PC-9 (cell line): ENCODE measurements around the gene GPC1. TPM values are rescaled to one million over a fixed set of nuclear protein-coding genes. Genes with fewer than 3 reads are reported as not detected.

Source experiments
- BruUV-seq: library from RNA; stranded (reverse); fragments of 400-500 nt; replicated peaks from 2 replicates; lab custom pipeline; 2021; lab: Mats Ljungman, UMichigan
- CTCF ChIA-PET: fragments of 300-600 bp; sonication (Branson Sonifier 250); formaldehyde crosslinking; loops from one replicate; lab custom pipeline; 2022; ENCODE audit warnings: antibody characterized with exemption; lab: Charles Lee
- POLR2A ChIA-PET: fragments of 300-600 bp; sonication (Branson Sonifier 250); formaldehyde crosslinking; loops from one replicate; lab custom pipeline; 2022; ENCODE audit warnings: antibody characterized with exemption; ENCODE audit not compliant: unreplicated experiment; lab: Charles Lee
- DNase-seq, 2 experiments: peaks; one replicate each; pipeline versions ENCODE4 v3.0.0 to v3.0.0-alpha.2; 2015 to 2022; ENCODE audit warnings: mixed read lengths in 1 of 2
- H2AFZ ChIP-seq: fragments of 200-600 bp; sonication (generic); 2 replicates; pipeline ENCODE4 v1.8.1; 2017; ENCODE audit warnings: antibody characterized with exemption
- H3F3A ChIP-seq: fragments of 200-600 bp; sonication (generic); 2 replicates; pipeline ENCODE4 v1.8.1; 2017; ENCODE audit warnings: antibody characterized with exemption, mild to moderate bottlenecking, low read depth; ENCODE audit not compliant: insufficient read depth
- H3K27ac ChIP-seq: fragments of 200-600 bp; sonication (generic); 2 replicates; pipeline ENCODE4 v1.6.1; 2016; ENCODE audit warnings: mixed run types
- H3K27me3 ChIP-seq: fragments of 200-600 bp; sonication (generic); 2 replicates; pipeline ENCODE4 v1.6.1; 2016; ENCODE audit warnings: low read depth, mixed run types; ENCODE audit not compliant: insufficient read depth
- H3K36me3 ChIP-seq: fragments of 200-600 bp; sonication (generic); 2 replicates; pipeline ENCODE4 v1.6.1; 2016; ENCODE audit warnings: low read depth, mixed run types
- H3K4me1 ChIP-seq: fragments of 200-600 bp; sonication (generic); replicated peaks from 2 replicates; pipeline ENCODE4 v1.6.1; 2016; ENCODE audit warnings: mixed run types; ENCODE audit not compliant: insufficient read depth
- H3K4me2 ChIP-seq: fragments of 200-600 bp; sonication (generic); 2 replicates; pipeline ENCODE4 v1.6.1; 2017; ENCODE audit warnings: mixed run types
- H3K4me3 ChIP-seq: fragments of 200-600 bp; sonication (generic); 2 replicates; pipeline ENCODE4 v1.6.1; 2016; ENCODE audit warnings: mixed run types
- H3K79me2 ChIP-seq: fragments of 200-600 bp; sonication (generic); 2 replicates; pipeline ENCODE4 v1.6.1; 2017; ENCODE audit warnings: low read depth, mixed run types
- H3K9me2 ChIP-seq: fragments of 200-600 bp; sonication (generic); 2 replicates; pipeline ENCODE4 v1.8.1; 2017; ENCODE audit warnings: mild to moderate bottlenecking; ENCODE audit not compliant: insufficient read depth
- H3K9me3 ChIP-seq: fragments of 200-600 bp; sonication (generic); 2 replicates; pipeline ENCODE4 v1.8.1; 2016; ENCODE audit warnings: low read depth; ENCODE audit not compliant: insufficient read depth
- H4K20me1 ChIP-seq: fragments of 200-600 bp; sonication (generic); 2 replicates; pipeline ENCODE4 v1.8.1; 2017; ENCODE audit not compliant: insufficient read depth
- EZH2 ChIP-seq: fragments of 200-600 bp; sonication (generic); IDR thresholded peaks from 2 replicates; pipeline ENCODE4 v1.8.0; 2017; ENCODE audit warnings: antibody characterized with exemption, low read depth
- intact Hi-C: fragments of 100-400 bp; cut with micrococcal nuclease; formaldehyde crosslinking; loops from one replicate; pipeline ENCODE4 v1.10.0; 2022; ENCODE audit not compliant: unreplicated experiment
- total RNA-seq: library from RNA; stranded (reverse); gene quantifications from 2 replicates; pipeline ENCODE4 v1.2.3, GENCODE V29; 2021
- TF ChIP-seq, protein P1 (sequence below): fragments of 200-600 bp; sonication (generic); conservative IDR thresholded peaks from 2 replicates; pipeline ENCODE4 v1.6.1; 2017; ENCODE audit warnings: mixed run types, antibody characterized with exemption, mild to moderate bottlenecking, moderate library complexity

The GPC1 gene
- total RNA-seq, 1 experiment from 2014 or later = 302 TPM

GRCh38 chr2:240469740-240470139, 34.3 kb downstream of the GPC1 start:
- Histone ChIP-seq H3K36me3 (0 out of 2 replicates have a peak, but pooled peaks cover 4% of the 10 kb centered on the region), H3K27ac (no peak overlapping the region), H3K9me3 (0 out of 2 replicates have a peak, but pooled peaks cover 13% of the 10 kb centered on the region), H3K27me3 (no peaks in the 10 kb centered on the region), H3F3A (peaks cover 34% of the 10 kb centered on the region), H4K20me1 (peaks cover 12% of the 10 kb centered on the region; the same call in 1 of the 2 replicates), H3K79me2 (no peaks in the 10 kb centered on the region), H2AFZ (no peak overlapping the region), H3K9me2 (no peaks in the 10 kb centered on the region), H3K4me1 (no peaks in the 10 kb centered on the region), H3K4me3 (no peak overlapping the region), H3K4me2 (no peak overlapping the region)
- TF ChIP-seq, protein P1, sequence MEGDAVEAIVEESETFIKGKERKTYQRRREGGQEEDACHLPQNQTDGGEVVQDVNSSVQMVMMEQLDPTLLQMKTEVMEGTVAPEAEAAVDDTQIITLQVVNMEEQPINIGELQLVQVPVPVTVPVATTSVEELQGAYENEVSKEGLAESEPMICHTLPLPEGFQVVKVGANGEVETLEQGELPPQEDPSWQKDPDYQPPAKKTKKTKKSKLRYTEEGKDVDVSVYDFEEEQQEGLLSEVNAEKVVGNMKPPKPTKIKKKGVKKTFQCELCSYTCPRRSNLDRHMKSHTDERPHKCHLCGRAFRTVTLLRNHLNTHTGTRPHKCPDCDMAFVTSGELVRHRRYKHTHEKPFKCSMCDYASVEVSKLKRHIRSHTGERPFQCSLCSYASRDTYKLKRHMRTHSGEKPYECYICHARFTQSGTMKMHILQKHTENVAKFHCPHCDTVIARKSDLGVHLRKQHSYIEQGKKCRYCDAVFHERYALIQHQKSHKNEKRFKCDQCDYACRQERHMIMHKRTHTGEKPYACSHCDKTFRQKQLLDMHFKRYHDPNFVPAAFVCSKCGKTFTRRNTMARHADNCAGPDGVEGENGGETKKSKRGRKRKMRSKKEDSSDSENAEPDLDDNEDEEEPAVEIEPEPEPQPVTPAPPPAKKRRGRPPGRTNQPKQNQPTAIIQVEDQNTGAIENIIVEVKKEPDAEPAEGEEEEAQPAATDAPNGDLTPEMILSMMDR = no peak
- TF ChIP-seq EZH2 = no peak
- no TSS peak for BruUV-seq
- ChIA-PET CTCF (no interaction called here), POLR2A (no interaction called here)
- intact Hi-C loops = no loop called here
- DNase-seq = no peak

GRCh38 chr2:240472078-240472790, 36.8 kb downstream of the GPC1 start:
- ChIA-PET CTCF (no interaction called here), POLR2A (no interaction called here)
- no peak overlapping the region for H2AFZ ChIP-seq
- no peaks in the 10 kb centered on the region for H3K9me2 ChIP-seq
- BruUV-seq = no TSS peak
- 0 out of 2 replicates have a peak, but pooled peaks cover 8% of the 10 kb centered on the region for H3K36me3 ChIP-seq
- TF ChIP-seq, protein P1 = no peak
- no peak for TF ChIP-seq EZH2
- 0 out of 2 replicates have a peak, but pooled peaks cover 13% of the 10 kb centered on the region for H3K9me3 ChIP-seq
- intact Hi-C loops = no loop called here
- H3K79me2 ChIP-seq = no peaks in the 10 kb centered on the region
- H3K4me2 ChIP-seq = no peak overlapping the region
- H3K4me3 ChIP-seq = no peak overlapping the region
- no peak for DNase-seq
- H3K27me3 ChIP-seq = no peaks in the 10 kb centered on the region
- H3K27ac ChIP-seq = no peak overlapping the region
- H3F3A ChIP-seq = peaks cover 34% of the 10 kb centered on the region
- peaks cover 9% of the 10 kb centered on the region; the same call in 1 of the 2 replicates for H4K20me1 ChIP-seq
- H3K4me1 ChIP-seq = no peaks in the 10 kb centered on the region

GRCh38 chr2:240473211-240473610, 37.7 kb downstream of the GPC1 start:
- Histone ChIP-seq H3K4me1 (no peaks in the 10 kb centered on the region), H2AFZ (no peak overlapping the region), H4K20me1 (peaks cover 9% of the 10 kb centered on the region; the same call in 1 of the 2 replicates), H3K79me2 (no peaks in the 10 kb centered on the region), H3K27me3 (no peaks in the 10 kb centered on the region), H3K9me2 (no peaks in the 10 kb centered on the region), H3K27ac (no peak overlapping the region), H3K9me3 (0 out of 2 replicates have a peak, but pooled peaks cover 13% of the 10 kb centered on the region), H3K36me3 (0 out of 2 replicates have a peak, but pooled peaks cover 8% of the 10 kb centered on the region), H3F3A (peaks cover 31% of the 10 kb centered on the region), H3K4me2 (no peak overlapping the region), H3K4me3 (no peak overlapping the region)
- BruUV-seq = no TSS peak
- ChIA-PET POLR2A (interaction anchor here (0.7 kb wide), 1 partner anchor 18 kb away, joined by 20 read pairs; no protein-coding TSS in a partner anchor), CTCF (no interaction called here)
- TF ChIP-seq EZH2 = no peak
- TF ChIP-seq, protein P1 = no peak
- intact Hi-C loops = no loop called here
- no peak for DNase-seq
